NCI-H2196 (cell line): ENCODE measurements around the gene CBLB.

Source experiments
- DNase-seq: peaks from one replicate; lab custom pipeline; 2025; ENCODE audit not compliant: unreplicated experiment; lab: John Stamatoyannopoulos, UW

The CBLB gene

GRCh38 chr3:105704726-105705410, 163.9 kb downstream of the CBLB start:
- DNase-seq, result no peak

- DNase-seq, result no peak
Measured at GRCh38 chr3:105700575-105700974, 168.2 kb downstream of the CBLB start.

- no peak for DNase-seq
Measured at GRCh38 chr3:105691633-105692032, 177.2 kb downstream of the CBLB start.

- no peak for DNase-seq
Measured at GRCh38 chr3:105691053-105691452, 177.8 kb downstream of the CBLB start.

- no peak for DNase-seq
Measured at GRCh38 chr3:105688821-105689220, 180.0 kb downstream of the CBLB start.

- peak; percentile 15 for DNase-seq
Measured at GRCh38 chr3:105686278-105686897, 182.4 kb downstream of the CBLB start.

GRCh38 chr3:105679951-105680350, 188.9 kb downstream of the CBLB start:
- DNase-seq, result no peak

GRCh38 chr3:105678017-105678416, 190.8 kb downstream of the CBLB start:
- DNase-seq, result no peak

- no peak for DNase-seq
Measured at GRCh38 chr3:105676621-105677300, 192.1 kb downstream of the CBLB start.

- DNase-seq, result no peak
Measured at GRCh38 chr3:105674437-105675065, 194.3 kb downstream of the CBLB start.

- no peak for DNase-seq
Measured at GRCh38 chr3:105672996-105673395, 195.8 kb downstream of the CBLB start.

- no peak for DNase-seq
Measured at GRCh38 chr3:105662306-105662705, 206.5 kb downstream of the CBLB start.

GRCh38 chr3:105661461-105661860, 207.4 kb downstream of the CBLB start:
- no peak for DNase-seq

GRCh38 chr3:105656651-105657504, 211.9 kb downstream of the CBLB start:
- no peak for DNase-seq

GRCh38 chr3:105653868-105654267, 214.9 kb downstream of the CBLB start:
- no peak for DNase-seq

- DNase-seq, result no peak
Measured at GRCh38 chr3:105653166-105653565, 215.6 kb downstream of the CBLB start.

GRCh38 chr3:105649480-105649879, 219.3 kb downstream of the CBLB start:
- DNase-seq, result no peak

GRCh38 chr3:105647047-105647446, 221.8 kb downstream of the CBLB start:
- no peak for DNase-seq

GRCh38 chr3:105639131-105639530, 229.7 kb downstream of the CBLB start:
- DNase-seq, result no peak

- no peak for DNase-seq
Measured at GRCh38 chr3:105634708-105635107, 234.1 kb downstream of the CBLB start.

- no peak for DNase-seq
Measured at GRCh38 chr3:105629718-105630117, 239.1 kb downstream of the CBLB start.
